ENCODE results near the gene USP12. TPM values are rescaled to one million over a fixed set of nuclear protein-coding genes. Genes with fewer than 3 reads are reported as not detected.

Gene USP12
- total and polyA plus RNA-seq, 2 donors from 2014 or later: 15.0 to 27.5 TPM

DNA sequence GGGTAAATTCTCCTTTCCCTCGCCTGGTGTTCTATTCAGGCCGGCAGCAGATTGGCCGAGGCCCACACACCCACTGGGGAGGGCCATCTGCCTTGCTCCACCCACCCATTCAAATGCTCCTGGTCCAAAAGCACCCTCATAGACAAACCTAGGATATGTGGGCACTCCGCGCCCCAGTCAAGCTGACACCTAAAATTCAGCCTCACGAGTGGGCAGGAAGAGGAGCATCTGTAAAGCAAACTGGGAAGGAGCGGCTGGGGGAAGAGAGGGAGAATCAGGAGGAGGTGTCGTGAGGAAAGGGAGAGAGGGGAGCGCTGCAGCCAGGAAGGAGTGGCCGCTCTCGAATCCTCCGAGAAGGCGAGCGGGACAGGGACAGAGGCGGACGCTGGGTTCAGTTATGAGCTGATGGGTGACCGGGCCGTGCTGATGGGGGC lies 136.9 kb downstream of the USP12 start:
- H3K27me3 ChIP-seq (ENCODE audit: control insufficient read depth, insufficient read depth, low read length): no peaks in the 10 kb centered on the region
- intact Hi-C loops (cut with DNase I): no loop called here
- peak overlapping the region; percentile 4 to 40 (median 28) for H3K4me3 ChIP-seq (ENCODE audit: low read length in 3 of 3)
- peaks cover 0 to 6% (median 0%) of the 10 kb centered on the region in 3 donors for H3K4me1 ChIP-seq (ENCODE audit: control insufficient read depth in 2 of 3, insufficient read depth in 2 of 3, low read depth in 1 of 3, low read length in 3 of 3)
- H3K36me3 ChIP-seq (ENCODE audit: control insufficient read depth in 2 of 3, insufficient read depth in 3 of 3, low read length in 3 of 3): no peaks in the 10 kb centered on the region
- TF ChIP-seq, protein P1, sequence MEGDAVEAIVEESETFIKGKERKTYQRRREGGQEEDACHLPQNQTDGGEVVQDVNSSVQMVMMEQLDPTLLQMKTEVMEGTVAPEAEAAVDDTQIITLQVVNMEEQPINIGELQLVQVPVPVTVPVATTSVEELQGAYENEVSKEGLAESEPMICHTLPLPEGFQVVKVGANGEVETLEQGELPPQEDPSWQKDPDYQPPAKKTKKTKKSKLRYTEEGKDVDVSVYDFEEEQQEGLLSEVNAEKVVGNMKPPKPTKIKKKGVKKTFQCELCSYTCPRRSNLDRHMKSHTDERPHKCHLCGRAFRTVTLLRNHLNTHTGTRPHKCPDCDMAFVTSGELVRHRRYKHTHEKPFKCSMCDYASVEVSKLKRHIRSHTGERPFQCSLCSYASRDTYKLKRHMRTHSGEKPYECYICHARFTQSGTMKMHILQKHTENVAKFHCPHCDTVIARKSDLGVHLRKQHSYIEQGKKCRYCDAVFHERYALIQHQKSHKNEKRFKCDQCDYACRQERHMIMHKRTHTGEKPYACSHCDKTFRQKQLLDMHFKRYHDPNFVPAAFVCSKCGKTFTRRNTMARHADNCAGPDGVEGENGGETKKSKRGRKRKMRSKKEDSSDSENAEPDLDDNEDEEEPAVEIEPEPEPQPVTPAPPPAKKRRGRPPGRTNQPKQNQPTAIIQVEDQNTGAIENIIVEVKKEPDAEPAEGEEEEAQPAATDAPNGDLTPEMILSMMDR (IDR thresholded peaks at IDR 0.05; ENCODE audit: borderline replicate concordance, extremely low read depth, insufficient read depth): no peak
- peak in 1 of 5 donors; percentile 26 for DNase-seq
- no peak overlapping the region for H3K9ac ChIP-seq (ENCODE audit: low read length in 3 of 3)
- no peak for FAIRE-seq
- no peak overlapping the region for H3K27ac ChIP-seq (ENCODE audit: low read depth in 2 of 2, low read length in 2 of 2)
- no peaks in the 10 kb centered on the region for H3K9me3 ChIP-seq (ENCODE audit: control insufficient read depth in 2 of 3, insufficient read depth in 1 of 3, low read length in 3 of 3)

DNA sequence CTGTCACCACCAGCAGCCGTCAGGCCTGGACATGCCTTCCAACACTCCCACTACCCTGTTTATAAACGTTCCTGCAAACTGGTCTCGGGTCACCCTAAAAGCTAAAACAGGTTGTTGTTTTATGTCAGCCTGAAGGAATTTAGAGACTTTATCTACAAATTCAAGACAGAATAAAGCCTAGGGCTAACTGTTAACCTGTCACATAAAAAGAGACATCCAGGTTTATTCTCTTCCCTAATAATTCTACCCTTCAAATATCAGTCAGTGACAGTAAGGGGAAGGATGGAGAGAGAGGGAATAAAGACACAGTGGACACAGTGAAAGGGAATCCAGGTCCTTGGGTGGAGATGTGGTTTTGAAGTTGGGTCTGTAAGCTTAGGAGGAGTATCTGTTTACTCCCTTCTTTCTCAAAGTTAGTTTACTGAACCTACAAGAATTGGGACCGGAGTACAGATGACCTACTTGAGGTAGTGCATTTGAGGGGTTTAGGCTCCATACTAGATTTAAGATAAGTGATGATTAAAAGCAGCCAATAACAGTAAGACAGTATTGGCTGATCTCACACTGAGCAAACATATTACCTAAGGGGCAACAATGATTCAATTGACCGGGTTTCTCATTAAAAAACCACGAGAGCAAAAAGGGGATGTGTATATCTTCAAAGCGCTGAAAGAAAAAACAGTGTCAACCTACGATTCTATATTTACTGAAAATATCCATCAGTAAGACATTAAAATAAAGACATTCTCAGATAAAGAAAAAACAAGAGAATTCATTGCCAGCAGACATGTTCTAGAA lies 142.7 kb downstream of the USP12 start:
- no peak for FAIRE-seq
- no peak for DNase-seq
- TF ChIP-seq, protein P1 (IDR thresholded peaks at IDR 0.05; ENCODE audit: borderline replicate concordance, extremely low read depth, insufficient read depth): no peak
- Histone ChIP-seq H3K27me3 (ENCODE audit: control insufficient read depth, insufficient read depth, low read length) (no peaks in the 10 kb centered on the region), H3K9me3 (ENCODE audit: control insufficient read depth in 2 of 3, insufficient read depth in 1 of 3, low read length in 3 of 3) (no peaks in the 10 kb centered on the region), H3K9ac (ENCODE audit: low read length in 3 of 3) (no peak overlapping the region), H3K27ac (ENCODE audit: low read depth in 2 of 2, low read length in 2 of 2) (no peak overlapping the region), H3K36me3 (ENCODE audit: control insufficient read depth in 2 of 3, insufficient read depth in 3 of 3, low read length in 3 of 3) (no peaks in the 10 kb centered on the region), H3K4me1 (ENCODE audit: control insufficient read depth in 2 of 3, insufficient read depth in 2 of 3, low read depth in 1 of 3, low read length in 3 of 3) (no peaks in the 10 kb centered on the region), H3K4me3 (ENCODE audit: low read length in 3 of 3) (no peak overlapping the region)
- intact Hi-C loops (cut with DNase I): no loop called here

DNA sequence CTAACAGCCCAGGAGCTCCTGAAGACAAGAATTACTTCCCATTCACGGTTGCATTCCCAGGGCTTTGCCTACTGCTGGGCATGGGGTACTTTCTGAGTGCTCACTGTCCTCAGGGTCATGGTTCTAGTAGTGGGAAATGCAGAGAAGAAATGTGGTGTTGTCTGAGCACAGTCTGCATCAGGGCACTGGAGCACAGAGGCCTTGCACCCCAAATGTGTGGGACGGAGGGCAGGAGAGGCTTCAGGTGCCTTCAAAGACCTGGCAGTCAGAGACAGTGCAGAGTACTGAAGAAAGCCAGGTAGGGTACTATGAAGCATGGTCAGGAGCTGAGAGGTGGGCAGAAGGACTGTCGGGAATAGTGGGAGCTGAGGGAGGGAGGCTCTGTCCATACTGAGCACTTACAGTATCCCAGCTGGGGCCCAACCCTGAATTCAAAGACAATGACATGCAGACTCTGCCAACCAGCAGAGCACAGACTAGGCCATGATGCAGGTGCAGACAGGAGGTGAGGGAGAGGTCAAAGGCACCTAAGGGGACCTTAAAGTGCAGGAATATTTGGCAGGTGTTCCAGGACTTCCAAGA lies 144.4 kb downstream of the USP12 start:
- no peaks in the 10 kb centered on the region for H3K36me3 ChIP-seq (ENCODE audit: control insufficient read depth in 2 of 3, insufficient read depth in 3 of 3, low read length in 3 of 3)
- FAIRE-seq (no peak), DNase-seq (no peak)
- no peak overlapping the region for H3K27ac ChIP-seq (ENCODE audit: low read depth in 2 of 2, low read length in 2 of 2)
- TF ChIP-seq, protein P1 (IDR thresholded peaks at IDR 0.05; ENCODE audit: borderline replicate concordance, extremely low read depth, insufficient read depth): no peak
- H3K4me3 ChIP-seq (ENCODE audit: low read length in 3 of 3): no peak overlapping the region
- H3K27me3 ChIP-seq (ENCODE audit: control insufficient read depth, insufficient read depth, low read length): no peaks in the 10 kb centered on the region
- peaks cover 0 to 2% (median 0%) of the 10 kb centered on the region in 3 donors for H3K4me1 ChIP-seq (ENCODE audit: control insufficient read depth in 2 of 3, insufficient read depth in 2 of 3, low read depth in 1 of 3, low read length in 3 of 3)
- no peaks in the 10 kb centered on the region for H3K9me3 ChIP-seq (ENCODE audit: control insufficient read depth in 2 of 3, insufficient read depth in 1 of 3, low read length in 3 of 3)
- no peak overlapping the region for H3K9ac ChIP-seq (ENCODE audit: low read length in 3 of 3)
- intact Hi-C loops (cut with DNase I): no loop called here
